8988T (cell line): Measurements from ENCODE around the gene PPM1A.

Experiments
- DNase-seq: peaks from one replicate; pipeline ENCODE4 v3.0.0; 2011

PPM1A gene

GRCh38 chr14:60248697-60249318 is at the start of gene PPM1A:
Gene PPM1A (plus strand): TSS chr14:60249221. CDS start chr14:60282704, 33,483 bp downstream.
- DNase-seq, result peak; percentile 90

GRCh38 chr14:60199321-60199720 is 49.7 kb upstream of the PPM1A start:
- no peak for DNase-seq

- no peak for DNase-seq
These were observed 44.7 kb upstream of the PPM1A start for GRCh38 chr14:60204104-60204842.

- no peak for DNase-seq
These were observed 43.9 kb upstream of the PPM1A start for GRCh38 chr14:60204843-60205774.

GRCh38 chr14:60206249-60206670 is 42.8 kb upstream of the PPM1A start:
- no peak for DNase-seq

GRCh38 chr14:60206837-60207533 is 42.0 kb upstream of the PPM1A start:
- DNase-seq, result no peak

- no peak for DNase-seq
These were observed 38.3 kb upstream of the PPM1A start for GRCh38 chr14:60210703-60211102.

GRCh38 chr14:60211153-60211552 is 37.9 kb upstream of the PPM1A start:
- no peak for DNase-seq

- no peak for DNase-seq
These were observed 36.3 kb upstream of the PPM1A start for GRCh38 chr14:60212503-60213371.

- DNase-seq, result no peak
These were observed 35.0 kb upstream of the PPM1A start for GRCh38 chr14:60214003-60214402.

DNA sequence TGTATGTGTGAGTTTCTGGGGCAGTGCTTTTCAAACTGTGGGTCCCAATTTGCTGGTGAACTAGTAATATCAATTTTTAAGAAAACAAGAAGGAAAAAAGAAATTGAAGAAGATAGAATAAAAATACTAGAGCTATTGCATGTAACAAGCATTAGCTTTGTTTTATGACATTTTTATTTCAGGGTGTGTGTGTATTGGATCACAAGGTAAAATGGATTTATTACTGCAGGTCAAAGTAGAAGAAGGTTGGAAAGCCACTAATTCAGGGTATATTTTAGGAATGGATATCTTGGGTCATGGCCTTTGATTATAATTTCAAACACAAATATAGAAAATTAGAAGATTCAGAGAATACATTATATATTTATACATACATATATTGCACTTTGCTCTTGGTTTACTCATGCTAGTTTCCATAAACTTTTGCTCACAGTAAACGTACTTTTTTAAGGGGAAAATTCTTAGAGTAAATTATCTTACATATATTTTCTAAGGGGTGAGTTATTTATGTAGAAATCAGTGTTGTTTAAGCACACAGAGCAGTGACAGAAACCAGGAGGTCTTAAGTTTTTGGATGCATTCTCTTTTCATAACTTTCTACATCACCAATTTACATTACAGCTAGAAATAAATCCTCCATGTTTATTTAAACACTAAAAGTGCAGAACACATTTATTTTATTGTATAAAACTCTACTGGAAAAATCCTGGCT is 34.5 kb upstream of the PPM1A start:
- no peak for DNase-seq

- no peak for DNase-seq
These were observed 33.9 kb upstream of the PPM1A start for GRCh38 chr14:60215127-60215444.

GRCh38 chr14:60215520-60216420 is 33.3 kb upstream of the PPM1A start:
- DNase-seq, result no peak

DNA sequence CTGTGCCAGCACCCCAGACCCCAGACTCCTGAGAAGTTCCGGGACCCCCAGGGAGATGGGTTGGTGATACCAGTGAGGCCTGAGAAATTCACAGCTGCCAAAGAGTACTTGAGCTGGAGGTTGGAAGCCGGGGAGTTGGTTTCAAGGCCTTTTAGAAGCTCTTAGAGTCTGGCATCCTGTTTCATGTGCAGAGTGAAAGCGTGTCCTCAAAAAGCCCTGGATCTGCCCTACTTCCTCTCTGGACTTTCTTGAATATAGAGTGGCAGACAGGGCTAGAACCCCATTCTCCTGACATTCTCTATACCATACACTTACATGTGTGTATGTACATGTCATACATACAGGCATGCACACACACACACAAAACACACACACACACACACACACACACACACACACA is 31.3 kb upstream of the PPM1A start:
- DNase-seq, result no peak

DNA sequence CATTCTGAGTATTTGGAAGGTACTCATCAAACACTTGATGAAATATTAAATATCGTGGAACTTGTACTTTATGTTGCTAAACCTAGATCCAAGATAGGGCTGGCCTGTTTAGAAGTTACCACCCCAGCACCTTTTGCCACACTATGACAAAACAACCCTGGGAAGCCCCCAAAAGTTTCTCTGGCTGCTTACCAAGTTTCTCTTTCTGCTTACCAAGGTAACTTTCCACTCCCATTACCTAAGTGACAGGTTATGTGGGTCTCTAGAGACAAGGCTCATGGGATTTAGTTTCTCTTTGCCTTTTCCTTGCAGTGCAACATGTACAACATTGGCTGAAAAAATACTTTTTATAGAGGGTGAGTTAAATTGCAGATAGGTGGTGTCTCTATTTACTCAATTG is 28.9 kb upstream of the PPM1A start:
- DNase-seq, result no peak

GRCh38 chr14:60220917-60221316 is 28.1 kb upstream of the PPM1A start:
- DNase-seq, result no peak

GRCh38 chr14:60221457-60221856 is 27.6 kb upstream of the PPM1A start:
- no peak for DNase-seq

DNA sequence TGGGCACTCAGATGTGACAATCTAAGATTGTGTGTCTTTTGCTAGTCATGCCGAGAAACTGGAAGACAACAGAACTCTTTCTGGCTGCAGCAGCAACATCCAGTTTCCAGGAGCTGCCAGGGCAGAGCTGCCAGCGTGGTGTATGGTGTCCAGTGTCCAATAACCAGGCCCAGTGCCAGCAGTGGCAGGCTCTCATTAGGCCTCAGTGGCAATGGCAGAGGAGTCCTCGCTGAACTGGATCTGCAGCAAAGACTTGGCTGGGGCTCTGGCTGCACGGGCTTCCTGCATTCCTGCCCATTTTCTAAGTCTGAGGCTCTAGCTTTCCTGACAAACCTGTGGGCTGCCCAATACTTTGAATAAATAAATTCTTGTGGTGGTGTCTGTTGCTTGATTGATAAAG is 26.2 kb upstream of the PPM1A start:
- no peak for DNase-seq

GRCh38 chr14:60225265-60225664 is 23.8 kb upstream of the PPM1A start:
- no peak for DNase-seq

- DNase-seq, result no peak
These were observed 22.7 kb upstream of the PPM1A start for GRCh38 chr14:60226298-60226697.
